Measurements from ENCODE around the gene KCTD21.

The KCTD21 gene

DNA sequence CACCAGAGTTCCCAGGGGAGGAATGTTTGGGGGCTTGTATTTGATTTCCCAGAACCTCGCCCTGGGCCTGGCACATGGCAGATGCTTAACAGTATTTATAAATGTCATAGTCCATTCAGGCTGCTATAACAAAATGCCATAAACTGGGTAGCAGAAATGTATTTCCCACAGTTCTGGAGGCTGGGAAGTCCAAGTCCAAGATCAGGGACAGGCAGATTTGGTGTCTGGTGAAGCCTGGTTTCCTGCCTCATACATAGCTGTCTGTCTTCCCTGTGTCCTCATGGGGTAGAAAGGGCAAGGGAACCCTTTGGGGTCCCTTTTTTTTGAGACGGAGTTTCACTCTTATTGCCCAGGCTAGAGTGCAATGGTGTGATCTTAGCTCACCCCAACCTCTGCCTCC is 24.0 kb downstream of the KCTD21 start:
- DNase-seq (ENCODE audit: insufficient read length) (no peak), FAIRE-seq (no peak)
- TF ChIP-seq TAF1 (IDR thresholded peaks at IDR 0.05; ENCODE audit: borderline replicate concordance, low read depth, low read length) (no peak), POLR2A (IDR thresholded peaks at IDR 0.05; ENCODE audit: low read depth, low read length) (no peak), POLR2AphosphoS5 (IDR thresholded peaks at IDR 0.05; ENCODE audit: low read depth, low read length) (no peak)

DNA sequence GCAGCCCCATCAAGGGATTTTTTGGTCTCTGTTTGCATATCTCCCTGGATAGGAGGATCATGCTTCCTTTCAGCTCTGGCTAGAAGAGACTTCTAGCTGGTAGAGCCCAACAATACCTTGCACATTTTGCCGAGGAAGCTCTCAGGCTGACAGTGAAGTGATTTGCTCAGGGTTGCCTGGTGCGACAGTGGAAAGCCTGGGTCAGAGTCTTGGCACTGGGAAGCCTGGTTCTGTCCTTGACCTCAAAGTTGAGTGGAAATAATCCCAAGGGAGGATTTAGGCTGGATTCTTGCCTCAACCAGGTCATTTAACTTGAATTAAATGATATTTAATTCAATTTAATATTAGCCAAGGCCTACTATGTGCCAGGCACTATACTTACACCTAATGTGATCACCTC is 24.6 kb downstream of the KCTD21 start:
- DNase-seq (ENCODE audit: insufficient read length) (no peak), FAIRE-seq (no peak)
- TF ChIP-seq POLR2AphosphoS5 (IDR thresholded peaks at IDR 0.05; ENCODE audit: low read depth, low read length), result no peak
- no peak for TF ChIP-seq TAF1 (IDR thresholded peaks at IDR 0.05; ENCODE audit: borderline replicate concordance, low read depth, low read length)
- no peak for TF ChIP-seq POLR2A (IDR thresholded peaks at IDR 0.05; ENCODE audit: low read depth, low read length)

DNA sequence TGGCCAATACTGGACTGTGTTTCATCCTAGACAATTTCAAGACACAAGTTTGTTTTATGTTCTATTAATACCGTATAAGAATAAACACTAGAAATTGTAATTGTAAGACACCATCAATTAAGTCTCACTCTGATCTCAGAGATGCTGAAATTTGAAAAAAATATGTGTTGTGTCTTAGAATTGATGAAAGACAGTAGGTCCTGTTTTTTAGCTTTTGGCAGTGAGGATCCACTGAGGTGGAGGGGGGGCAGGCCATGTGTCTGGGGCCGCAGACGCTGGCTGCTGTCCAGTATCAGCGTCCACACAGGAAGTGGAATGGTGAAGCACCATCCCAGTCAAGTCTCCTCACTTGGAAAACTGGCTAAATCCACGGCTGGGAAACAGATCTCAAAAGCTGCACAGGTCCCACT is 26.5 kb downstream of the KCTD21 start:
- DNase-seq (ENCODE audit: insufficient read length) (no peak), FAIRE-seq (no peak)
- TF ChIP-seq TAF1 (IDR thresholded peaks at IDR 0.05; ENCODE audit: borderline replicate concordance, low read depth, low read length), result no peak
- no peak for TF ChIP-seq POLR2AphosphoS5 (IDR thresholded peaks at IDR 0.05; ENCODE audit: low read depth, low read length)
- no peak for TF ChIP-seq POLR2A (IDR thresholded peaks at IDR 0.05; ENCODE audit: low read depth, low read length)

DNA sequence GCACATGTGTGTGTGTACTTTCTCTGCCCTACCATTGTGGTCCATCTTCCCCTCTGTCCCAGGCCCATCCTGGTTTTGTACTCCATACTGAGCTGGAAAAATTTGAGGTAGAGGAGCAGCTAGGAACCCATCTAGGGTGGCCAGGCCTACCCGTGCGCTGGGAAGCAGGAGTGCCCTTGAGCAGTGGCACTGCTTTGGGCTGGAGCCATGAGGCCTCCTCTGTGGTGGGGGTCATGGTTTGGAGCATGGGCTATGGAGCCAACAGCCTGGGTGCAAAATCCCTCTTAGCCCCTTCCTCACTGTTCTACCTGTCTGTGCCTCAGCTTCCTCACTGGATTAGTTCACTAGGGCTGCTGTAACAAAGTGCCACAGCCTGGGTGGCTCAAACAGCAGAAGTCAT is 27.1 kb downstream of the KCTD21 start:
- no peak for DNase-seq (ENCODE audit: insufficient read length)
- no peak for FAIRE-seq
- TF ChIP-seq TAF1 (IDR thresholded peaks at IDR 0.05; ENCODE audit: borderline replicate concordance, low read depth, low read length) (no peak), POLR2A (IDR thresholded peaks at IDR 0.05; ENCODE audit: low read depth, low read length) (no peak)

- no peak for DNase-seq (ENCODE audit: insufficient read length)
- FAIRE-seq, result no peak
- TF ChIP-seq POLR2A (IDR thresholded peaks at IDR 0.05; ENCODE audit: low read depth, low read length) (no peak), TAF1 (IDR thresholded peaks at IDR 0.05; ENCODE audit: borderline replicate concordance, low read depth, low read length) (no peak), POLR2AphosphoS5 (IDR thresholded peaks at IDR 0.05; ENCODE audit: low read depth, low read length) (no peak)
Observed at GRCh38 chr11:78160557-78160956, 27.9 kb downstream of the KCTD21 start.

- FAIRE-seq (no peak), DNase-seq (ENCODE audit: insufficient read length) (no peak)
- TF ChIP-seq POLR2A (IDR thresholded peaks at IDR 0.05; ENCODE audit: low read depth, low read length), result no peak
Observed at GRCh38 chr11:78158987-78159652, 29.3 kb downstream of the KCTD21 start.

DNA sequence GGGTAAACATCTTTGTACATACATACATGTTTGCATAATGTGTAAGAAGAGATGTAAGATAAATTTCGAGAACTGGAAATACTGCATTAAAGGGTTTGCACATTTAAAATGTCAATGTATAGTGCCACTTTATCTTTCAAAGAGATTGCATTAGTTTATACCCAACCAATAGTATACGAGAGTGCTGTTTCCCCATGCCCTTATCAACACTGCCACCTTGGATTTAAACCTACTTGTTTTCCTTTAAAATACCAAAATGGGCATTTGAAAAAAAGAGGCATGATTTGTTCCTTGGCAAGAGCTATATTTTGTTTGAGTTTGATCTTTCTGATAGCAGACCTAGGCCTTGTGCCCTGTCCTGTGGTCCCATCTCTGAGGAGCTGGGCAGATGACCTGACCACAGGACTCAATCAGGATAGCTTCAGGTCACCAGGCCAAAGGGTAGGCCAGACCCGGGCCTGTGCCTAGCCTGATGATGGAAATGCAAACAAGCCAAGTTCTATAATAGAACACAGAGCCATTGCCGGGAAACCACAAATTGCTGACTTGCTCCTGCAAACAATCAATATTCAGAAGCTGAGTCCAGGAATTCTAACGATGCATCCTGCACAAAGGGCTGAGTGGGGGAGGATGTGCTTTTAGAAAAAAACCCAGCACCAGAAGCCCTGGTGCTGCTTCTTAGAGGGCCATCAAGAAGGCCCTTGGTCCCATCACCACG is 32.1 kb downstream of the KCTD21 start:
- no peak for TF ChIP-seq POLR2AphosphoS5 (IDR thresholded peaks at IDR 0.05; ENCODE audit: low read depth, low read length)
- no peak for TF ChIP-seq POLR2A (IDR thresholded peaks at IDR 0.05; ENCODE audit: low read depth, low read length)
- DNase-seq (ENCODE audit: insufficient read length) (no peak), FAIRE-seq (no peak)

- FAIRE-seq (no peak), DNase-seq (ENCODE audit: insufficient read length) (no peak)
- TF ChIP-seq POLR2A (IDR thresholded peaks at IDR 0.05; ENCODE audit: low read depth, low read length), result no peak
- TF ChIP-seq TAF1 (IDR thresholded peaks at IDR 0.05; ENCODE audit: borderline replicate concordance, low read depth, low read length), result no peak
- no peak for TF ChIP-seq POLR2AphosphoS5 (IDR thresholded peaks at IDR 0.05; ENCODE audit: low read depth, low read length)
Observed at GRCh38 chr11:78151804-78152203, 36.6 kb downstream of the KCTD21 start.

DNA sequence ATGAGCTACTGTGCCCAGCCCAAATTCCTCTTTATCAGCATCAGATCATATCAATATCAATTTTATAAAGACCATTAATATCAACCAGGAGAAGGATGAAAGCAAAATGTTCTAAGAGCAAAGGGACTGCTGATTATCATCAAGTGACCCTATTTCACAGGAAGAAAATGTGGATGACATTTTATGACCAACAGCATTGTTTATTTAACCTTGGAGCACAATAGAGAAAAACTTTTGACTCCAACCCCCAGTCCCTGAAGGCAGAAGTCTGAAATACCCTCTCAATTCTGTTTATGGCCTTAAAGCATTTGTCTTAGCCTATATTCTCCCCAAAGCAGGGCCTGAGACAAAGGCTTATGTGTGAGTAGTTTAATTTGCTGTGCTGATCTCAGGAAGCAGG is 37.7 kb downstream of the KCTD21 start:
- FAIRE-seq (no peak), DNase-seq (ENCODE audit: insufficient read length) (no peak)
- TF ChIP-seq POLR2AphosphoS5 (IDR thresholded peaks at IDR 0.05; ENCODE audit: low read depth, low read length) (no peak), TAF1 (IDR thresholded peaks at IDR 0.05; ENCODE audit: borderline replicate concordance, low read depth, low read length) (no peak), POLR2A (IDR thresholded peaks at IDR 0.05; ENCODE audit: low read depth, low read length) (no peak)

- TF ChIP-seq POLR2AphosphoS5 (IDR thresholded peaks at IDR 0.05; ENCODE audit: low read depth, low read length) (no peak), TAF1 (IDR thresholded peaks at IDR 0.05; ENCODE audit: borderline replicate concordance, low read depth, low read length) (no peak), POLR2A (IDR thresholded peaks at IDR 0.05; ENCODE audit: low read depth, low read length) (no peak)
- FAIRE-seq (no peak), DNase-seq (ENCODE audit: insufficient read length) (no peak)
Observed at GRCh38 chr11:78150346-78150745, 38.1 kb downstream of the KCTD21 start.

- FAIRE-seq, result no peak
- DNase-seq (ENCODE audit: insufficient read length), result no peak
- TF ChIP-seq POLR2AphosphoS5 (IDR thresholded peaks at IDR 0.05; ENCODE audit: low read depth, low read length), result no peak
- no peak for TF ChIP-seq POLR2A (IDR thresholded peaks at IDR 0.05; ENCODE audit: low read depth, low read length)
- TF ChIP-seq TAF1 (IDR thresholded peaks at IDR 0.05; ENCODE audit: borderline replicate concordance, low read depth, low read length), result no peak
Observed at GRCh38 chr11:78149646-78150045, 38.8 kb downstream of the KCTD21 start.

DNA sequence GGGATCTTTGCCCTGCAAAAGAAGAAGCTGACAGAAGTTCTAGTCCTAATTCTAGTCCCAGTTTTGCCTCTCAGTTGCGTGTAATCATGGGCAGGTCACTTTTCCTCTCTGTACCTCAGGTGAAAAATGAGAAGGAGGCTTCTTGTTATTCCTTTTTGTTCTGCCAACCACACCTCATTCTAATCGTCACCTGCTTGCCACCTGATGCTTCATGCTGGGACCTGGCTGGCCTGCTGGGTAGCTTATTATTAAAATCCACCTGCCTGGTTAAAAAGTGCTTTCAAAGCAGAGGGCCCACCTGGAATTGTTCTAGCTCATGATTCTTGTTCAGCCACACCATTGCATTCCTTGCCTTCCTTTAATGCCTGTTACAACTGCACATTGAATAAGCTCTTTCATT is 40.6 kb downstream of the KCTD21 start:
- TF ChIP-seq TAF1 (IDR thresholded peaks at IDR 0.05; ENCODE audit: borderline replicate concordance, low read depth, low read length) (no peak), POLR2A (IDR thresholded peaks at IDR 0.05; ENCODE audit: low read depth, low read length) (no peak), POLR2AphosphoS5 (IDR thresholded peaks at IDR 0.05; ENCODE audit: low read depth, low read length) (no peak)
- no peak for DNase-seq (ENCODE audit: insufficient read length)
- FAIRE-seq, result no peak
